GM19468 (cell line): ENCODE measurements around the gene DOCK3.
A peak's percentile ranks its signal among the peaks of the same experiment; 100 is the strongest.

ENCODE experiments used
- ATAC-seq: cut with Tn5 transposase; IDR thresholded peaks from one replicate; pipeline ENCODE4 v1.9.1; 2021; ENCODE audit warnings: mild to moderate bottlenecking, moderate library complexity, moderate number of reproducible peaks; ENCODE audit not compliant: unreplicated experiment; ENCODE audit errors: extremely low read depth

DOCK3 gene

GRCh38 chr3:51390246-51391074, 715.7 kb downstream of the DOCK3 start:
- ATAC-seq: no peak

DNA sequence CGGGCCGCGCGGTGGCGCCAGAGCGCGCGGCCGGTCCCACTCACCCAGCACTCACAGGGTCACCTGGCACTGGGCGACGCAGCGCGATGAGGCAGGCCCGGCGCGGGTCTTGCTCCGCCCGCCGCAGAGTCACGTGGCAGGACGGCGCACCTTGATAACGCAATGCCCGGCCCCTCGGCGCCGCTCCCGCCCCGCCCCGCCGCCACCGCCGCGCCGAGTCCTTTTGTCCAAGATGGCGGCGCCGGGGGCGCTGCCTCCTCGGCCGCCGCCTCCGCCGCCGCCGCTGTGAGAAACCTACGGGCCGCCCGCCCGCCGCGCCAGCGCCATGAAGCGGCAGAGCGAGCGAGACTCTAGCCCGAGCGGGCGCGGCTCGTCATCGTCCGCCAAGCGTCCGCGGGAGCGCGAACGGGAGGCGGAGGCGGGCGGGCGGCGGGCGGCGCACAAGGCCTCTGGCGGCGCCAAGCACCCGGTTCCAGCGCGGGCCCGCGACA, 716.4 kb downstream of the DOCK3 start, which contains the start of gene RBM15B:
Gene RBM15B, plus strand, starts transcription at position 211 of the 491 bp plus-strand sequence. Its CDS starts 115 bp downstream, at position 326.
- peak; percentile 93 for ATAC-seq

- no peak for ATAC-seq
These were observed 717.0 kb downstream of the DOCK3 start for GRCh38 chr3:51391566-51392354.

- ATAC-seq: no peak
These were observed 717.8 kb downstream of the DOCK3 start for GRCh38 chr3:51392355-51393133.

DNA sequence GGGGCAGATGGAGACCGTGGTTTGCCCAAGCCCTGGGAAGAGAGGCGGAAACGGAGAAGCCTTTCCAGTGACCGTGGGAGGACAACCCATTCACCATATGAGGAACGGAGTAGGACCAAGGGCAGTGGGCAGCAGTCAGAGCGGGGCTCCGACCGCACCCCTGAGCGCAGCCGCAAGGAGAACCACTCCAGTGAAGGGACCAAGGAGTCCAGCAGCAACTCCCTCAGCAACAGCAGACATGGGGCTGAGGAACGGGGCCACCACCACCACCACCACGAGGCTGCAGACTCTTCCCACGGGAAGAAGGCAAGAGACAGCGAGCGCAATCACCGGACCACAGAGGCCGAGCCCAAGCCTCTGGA, 718.4 kb downstream of the DOCK3 start:
- no peak for ATAC-seq

DNA sequence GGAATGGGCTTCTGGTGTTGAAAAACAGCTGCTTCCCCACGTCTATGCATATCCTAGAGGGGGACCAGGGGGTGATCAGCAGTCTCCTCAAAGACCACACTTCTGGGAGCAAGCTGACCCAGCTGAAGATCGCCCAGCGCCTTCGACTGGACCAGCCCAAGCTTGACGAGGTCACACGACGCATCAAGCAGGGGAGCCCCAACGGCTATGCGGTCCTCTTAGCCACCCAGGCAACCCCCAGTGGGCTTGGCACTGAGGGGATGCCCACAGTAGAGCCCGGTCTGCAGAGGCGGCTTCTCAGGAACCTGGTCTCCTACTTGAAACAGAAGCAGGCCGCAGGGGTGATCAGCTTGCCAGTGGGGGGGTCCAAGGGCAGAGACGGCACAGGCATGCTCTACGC, 718.8 kb downstream of the DOCK3 start:
- ATAC-seq: no peak

DNA sequence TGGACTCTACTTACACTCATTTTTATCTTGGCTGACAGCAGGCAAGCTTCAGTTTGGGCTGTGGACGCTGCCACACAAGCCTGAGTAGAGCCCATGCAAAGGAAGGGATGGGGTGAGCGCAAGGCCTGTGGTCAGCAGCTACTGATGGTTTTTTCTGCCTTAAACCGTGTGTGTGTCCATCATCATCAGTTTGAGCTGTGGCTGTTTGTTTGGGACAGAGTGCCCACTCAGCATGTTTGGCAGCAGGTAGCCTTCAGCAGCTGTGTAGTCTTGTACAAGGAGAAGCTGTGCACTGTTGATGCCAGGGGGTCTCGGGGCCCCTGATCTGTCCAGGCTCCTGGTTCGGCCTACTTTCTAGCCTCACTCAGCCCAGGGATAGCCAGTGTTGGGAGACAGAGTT, 719.8 kb downstream of the DOCK3 start:
- no peak for ATAC-seq

DNA sequence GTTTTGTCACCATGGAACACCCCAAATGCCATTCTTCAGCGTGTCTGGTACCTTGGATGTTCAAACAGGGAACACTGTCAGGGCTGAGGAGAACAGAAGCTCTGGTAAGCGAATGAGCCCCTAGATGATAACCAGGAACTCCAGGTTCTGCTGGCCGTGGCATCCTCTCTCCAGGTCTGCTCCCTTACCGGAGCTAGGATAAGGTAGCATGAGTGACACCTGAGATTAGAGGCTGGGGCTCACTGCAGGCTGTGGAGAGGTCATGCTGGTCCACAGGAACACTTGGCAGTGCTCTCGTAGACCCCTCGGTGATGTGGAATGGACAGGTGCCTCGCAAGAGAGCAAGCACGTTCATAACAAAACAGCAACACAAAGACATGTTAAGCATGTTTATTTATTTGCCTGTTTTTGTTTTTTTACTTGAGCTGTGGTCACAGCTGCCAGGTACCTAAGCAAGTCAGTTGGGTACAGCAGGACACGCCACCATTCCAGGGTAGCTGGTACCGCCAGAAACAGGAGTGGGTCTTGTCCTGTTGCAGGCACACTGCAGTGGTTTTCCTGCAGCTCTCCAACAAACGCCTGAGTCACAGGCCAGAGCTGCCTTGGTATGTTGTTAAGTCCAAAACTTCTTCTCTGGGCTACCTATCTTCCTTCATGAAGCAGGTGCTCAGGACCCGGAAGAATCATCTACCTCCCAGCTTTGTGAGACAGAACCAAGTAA, 720.9 kb downstream of the DOCK3 start:
- ATAC-seq: no peak

- no peak for ATAC-seq
These were observed 721.7 kb downstream of the DOCK3 start for GRCh38 chr3:51396401-51396800.

DNA sequence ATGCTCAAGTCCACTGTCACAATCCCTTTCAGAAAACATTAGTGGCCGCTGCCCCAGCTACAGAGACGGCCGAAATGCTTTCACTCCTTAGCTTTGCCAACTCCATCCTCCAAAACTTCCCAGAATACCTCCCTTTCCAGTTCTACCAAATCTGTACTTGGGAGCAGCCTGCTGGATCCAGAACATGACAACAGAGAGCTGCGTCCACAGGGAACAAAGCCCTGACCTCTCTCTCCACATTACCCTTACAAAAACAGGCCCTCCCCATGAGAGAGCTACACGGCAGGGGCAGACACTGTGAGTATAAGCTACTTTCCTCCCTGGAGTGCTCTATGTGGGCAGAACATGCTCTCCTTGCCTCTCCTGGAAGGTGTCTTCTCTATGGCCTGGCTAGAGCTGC, 722.7 kb downstream of the DOCK3 start:
- no peak for ATAC-seq

GRCh38 chr3:51398595-51399310, 724.0 kb downstream of the DOCK3 start:
- no peak for ATAC-seq

- no peak for ATAC-seq
These were observed 725.4 kb downstream of the DOCK3 start for GRCh38 chr3:51400166-51400565.

- no peak for ATAC-seq
These were observed 727.0 kb downstream of the DOCK3 start for GRCh38 chr3:51401735-51402134.

DNA sequence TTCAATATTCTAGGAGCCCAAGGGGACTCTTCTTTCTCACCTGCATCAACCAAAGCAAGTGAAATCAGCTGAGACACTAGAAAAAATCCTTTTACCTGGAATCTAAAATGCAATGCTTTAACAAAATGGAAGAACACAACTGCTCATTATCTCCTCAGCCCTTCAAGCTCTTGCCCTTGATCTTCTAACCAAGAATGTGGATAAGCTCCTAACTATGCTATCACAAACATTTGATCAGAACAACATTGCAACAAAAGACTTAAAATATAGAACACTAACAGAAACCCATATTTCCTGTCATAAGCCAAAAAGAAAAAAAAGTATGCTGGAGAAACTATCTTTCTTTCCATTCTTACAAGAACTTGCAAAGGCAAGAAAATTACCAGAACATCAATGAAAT, 728.9 kb downstream of the DOCK3 start:
- no peak for ATAC-seq

- ATAC-seq: no peak
These were observed 733.3 kb downstream of the DOCK3 start for GRCh38 chr3:51408021-51408420.

GRCh38 chr3:51408813-51409212, 734.1 kb downstream of the DOCK3 start:
- ATAC-seq: no peak

DNA sequence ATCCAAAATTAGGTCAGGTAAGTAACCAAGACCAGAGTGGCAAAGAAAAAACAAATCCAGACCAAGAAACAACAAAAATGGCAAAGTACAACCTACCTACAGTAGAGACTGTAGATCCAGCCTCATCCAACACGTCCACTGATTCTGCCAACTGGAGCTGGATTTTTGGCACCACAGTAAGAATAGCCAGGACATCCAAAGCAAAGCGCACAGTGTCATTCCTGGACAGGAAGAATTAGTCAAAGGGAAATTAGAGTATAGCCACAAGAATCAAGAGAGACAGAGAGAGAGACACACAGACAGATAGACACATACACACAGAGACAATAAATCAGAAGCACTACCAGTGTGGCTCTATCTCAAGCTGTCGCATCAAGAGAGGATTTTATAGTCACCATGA, 747.5 kb downstream of the DOCK3 start:
- ATAC-seq: no peak

- ATAC-seq: no peak
These were observed 752.2 kb downstream of the DOCK3 start for GRCh38 chr3:51426921-51427320.

GRCh38 chr3:51429138-51429537, 754.4 kb downstream of the DOCK3 start:
- no peak for ATAC-seq
